ENCODE results near the gene IFITM1. TPM values are rescaled to one million over a fixed set of nuclear protein-coding genes. Genes with fewer than 3 reads are reported as not detected.

Gene IFITM1
- total and polyA plus RNA-seq, 2 of the 8 experiments (the other 6 are each of a cell fraction or from before 2014, with no cell fraction given) = 394 to 1,464 TPM

DNA sequence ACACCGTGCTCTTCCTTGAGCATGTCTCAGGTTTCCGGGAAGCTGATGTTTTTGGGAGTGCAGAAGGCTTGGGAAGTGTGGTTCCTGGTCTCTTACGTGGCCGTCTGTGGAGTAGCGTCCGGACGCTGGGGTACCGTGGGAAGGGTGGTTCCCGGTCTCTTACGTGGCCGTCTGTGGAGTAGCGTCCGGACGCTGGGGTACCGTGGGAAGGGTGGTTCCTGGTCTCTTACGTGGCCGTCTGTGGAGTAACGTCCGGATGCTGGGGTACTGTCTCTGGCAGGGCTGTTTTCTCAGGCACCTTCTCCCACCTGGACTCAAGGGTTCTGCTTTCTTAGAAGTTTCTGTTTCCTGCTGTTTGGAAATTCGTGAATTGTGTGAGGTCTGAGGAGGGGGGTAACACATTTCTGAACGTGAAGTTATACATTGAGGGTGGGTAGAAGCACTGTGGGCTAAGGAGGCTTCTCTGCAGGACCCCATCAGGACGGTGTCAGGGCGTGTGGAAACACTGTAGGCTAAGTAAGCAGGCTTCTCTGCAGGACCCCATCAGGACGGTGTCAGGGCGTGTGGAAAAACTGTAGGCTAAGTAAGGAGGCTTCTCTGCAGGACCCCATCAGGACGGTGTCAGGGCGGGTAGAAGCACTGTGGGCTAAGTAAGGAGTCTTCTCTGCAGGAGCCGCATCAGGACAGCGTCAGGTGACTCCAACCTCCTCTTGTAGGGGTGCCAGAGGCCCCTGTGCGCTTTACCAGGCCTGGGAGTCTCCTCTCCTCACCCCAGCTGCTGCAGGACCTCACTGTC, 12.2 kb downstream of the IFITM1 start (continued):
- TF ChIP-seq BCL11A (IDR thresholded peaks at IDR 0.05; ENCODE audit: low read depth in 2 of 2, low read length in 2 of 2) = no peak
- TF ChIP-seq, protein P1, sequence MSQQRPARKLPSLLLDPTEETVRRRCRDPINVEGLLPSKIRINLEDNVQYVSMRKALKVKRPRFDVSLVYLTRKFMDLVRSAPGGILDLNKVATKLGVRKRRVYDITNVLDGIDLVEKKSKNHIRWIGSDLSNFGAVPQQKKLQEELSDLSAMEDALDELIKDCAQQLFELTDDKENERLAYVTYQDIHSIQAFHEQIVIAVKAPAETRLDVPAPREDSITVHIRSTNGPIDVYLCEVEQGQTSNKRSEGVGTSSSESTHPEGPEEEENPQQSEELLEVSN (IDR thresholded peaks at IDR 0.05) = no peak
- no peak for TF ChIP-seq TCF12 (IDR thresholded peaks at IDR 0.05; ENCODE audit: low read depth, low read length)
